Renal pelvis (tissue), 4 donors: ENCODE measurements around the gene GIT1. TPM values are rescaled to one million over a fixed set of nuclear protein-coding genes. Genes with fewer than 3 reads are reported as not detected.
A peak's percentile ranks its signal among the peaks of the same experiment; 100 is the strongest.

Source experiments
- DNase-seq: peaks from one replicate; pipeline ENCODE4 v3.0.0-alpha.2; 2013
- polyA plus RNA-seq, 3 donors: library from polyadenylated mRNA; unstranded; fragments of 120-200 nt; gene quantifications; one replicate each; pipeline ENCODE4 v1.2.1, GENCODE V29; 2013; ENCODE audit not compliant: insufficient read length in 3 of 3

Gene GIT1
- polyA plus RNA-seq, 3 donors = 45.6 to 56.0 (median 52.5) TPM

GRCh38 chr17:29595107-29595942 lies 5.9 kb upstream of the GIT1 start:
- DNase-seq = no peak

- DNase-seq = no peak
These were observed 5.2 kb upstream of the GIT1 start for GRCh38 chr17:29594519-29595090.

- DNase-seq = no peak
These were observed 4.4 kb upstream of the GIT1 start for GRCh38 chr17:29593591-29594518.

- DNase-seq = no peak
These were observed 3.6 kb upstream of the GIT1 start, which contains the start of gene ANKRD13B for GRCh38 chr17:29592850-29593551. Gene ANKRD13B, plus strand, starts transcription at chr17:29593132. Its CDS starts 490 bp downstream, at chr17:29593622.

- DNase-seq = peak; percentile 92
These were observed 2.5 kb upstream of the GIT1 start for GRCh38 chr17:29591737-29592608.

- DNase-seq = peak; percentile 60
These were observed 1.8 kb upstream of the GIT1 start for GRCh38 chr17:29591146-29591736.

GRCh38 chr17:29590411-29591145 lies 1.1 kb upstream of the GIT1 start:
- no peak for DNase-seq

- no peak for DNase-seq
These were observed 661 bp downstream of the GIT1 start for GRCh38 chr17:29588562-29589411.

- no peak for DNase-seq
These were observed 1.4 kb downstream of the GIT1 start for GRCh38 chr17:29588017-29588561.

GRCh38 chr17:29587591-29587990 lies 1.9 kb downstream of the GIT1 start:
- no peak for DNase-seq

GRCh38 chr17:29586676-29587469 lies 2.6 kb downstream of the GIT1 start:
- no peak for DNase-seq

GRCh38 chr17:29585080-29585751 lies 4.2 kb downstream of the GIT1 start:
- DNase-seq = no peak

- no peak for DNase-seq
These were observed 4.9 kb downstream of the GIT1 start for GRCh38 chr17:29584452-29585079.

- DNase-seq = no peak
These were observed 5.9 kb downstream of the GIT1 start for GRCh38 chr17:29583324-29584248.

GRCh38 chr17:29582772-29583171 lies 6.7 kb downstream of the GIT1 start:
- no peak for DNase-seq
